Stimulated activated CD8-positive, alpha-beta memory T cell treated with anti-CD3 and anti-CD28 coated beads, Interleukin-12 subunit alpha, Interleukin-12 subunit beta, amount 100 ng/mL, for 4 hours (primary cell): ENCODE measurements around the gene TBK1.

Experiments
- DNase-seq: peaks from one replicate; pipeline ENCODE4 v3.0.0-alpha.2; 2020; ENCODE audit warnings: low read depth

TBK1 gene

DNA sequence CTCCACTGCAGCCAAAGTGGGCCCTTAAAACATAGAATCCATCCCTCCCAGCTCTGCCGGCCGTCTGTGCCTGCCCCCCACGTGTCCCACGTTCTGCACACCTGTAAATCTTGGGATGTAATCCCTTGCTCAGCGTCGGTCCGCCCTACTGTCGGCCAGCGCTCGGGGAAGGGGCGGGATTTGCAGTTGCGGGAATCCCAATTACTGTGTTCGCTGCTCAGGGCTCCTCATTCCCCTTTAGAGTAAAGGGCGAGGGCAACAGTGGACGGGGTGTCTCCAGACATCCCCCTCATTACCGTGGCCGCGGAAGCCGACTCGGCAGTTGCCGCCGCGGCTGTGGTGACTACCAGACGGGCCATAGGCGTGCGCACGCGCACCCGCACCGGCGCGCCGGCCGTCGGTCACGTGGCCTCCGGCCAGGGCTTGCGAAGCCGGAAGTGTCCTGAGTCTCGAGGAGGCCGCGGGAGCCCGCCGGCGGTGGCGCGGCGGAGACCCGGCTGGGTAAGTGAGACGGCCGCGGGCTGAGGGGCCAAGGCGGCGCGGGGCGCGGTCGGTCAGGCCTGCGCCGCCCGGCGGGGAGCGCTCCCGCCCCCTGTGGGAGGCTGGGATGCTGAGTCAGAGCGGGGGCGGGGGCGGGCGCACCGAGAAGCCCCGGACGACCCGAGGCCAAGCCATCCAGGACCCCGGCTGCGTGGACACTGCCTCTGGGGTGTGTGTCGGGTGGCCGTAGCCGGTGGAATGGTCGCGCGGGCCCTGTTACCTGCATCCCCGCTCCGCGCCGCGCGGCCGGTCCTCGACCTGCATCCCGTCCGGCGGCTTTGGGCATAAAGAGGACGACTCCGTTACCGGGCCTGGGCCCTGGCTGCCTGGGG is at the start of gene TBK1:
Gene TBK1, plus strand, starts transcription at position 434 of the 872 bp plus-strand sequence. CDS start 3,751 bp downstream, outside the sequence.
- peak; percentile 59 for DNase-seq

DNA sequence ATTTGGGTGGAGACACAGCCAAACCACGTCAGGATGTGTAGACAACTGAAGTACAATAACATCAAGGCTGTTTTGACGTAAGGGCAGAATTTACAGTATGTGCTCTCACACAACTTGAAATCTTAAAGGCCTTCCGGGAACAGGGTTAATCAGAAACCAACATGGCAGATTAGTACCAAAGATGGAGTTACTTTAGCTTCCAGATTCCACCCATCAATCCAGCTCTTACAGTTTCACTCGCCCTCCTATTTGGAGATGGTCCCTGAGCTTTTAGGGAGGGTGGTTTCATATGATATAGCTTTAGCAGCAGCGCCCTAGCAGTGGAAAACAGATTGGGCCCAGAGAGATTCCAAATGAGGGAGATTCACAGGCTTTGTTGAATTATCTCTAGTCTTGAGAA is 49.7 kb upstream of the TBK1 start:
- no peak for DNase-seq

DNA sequence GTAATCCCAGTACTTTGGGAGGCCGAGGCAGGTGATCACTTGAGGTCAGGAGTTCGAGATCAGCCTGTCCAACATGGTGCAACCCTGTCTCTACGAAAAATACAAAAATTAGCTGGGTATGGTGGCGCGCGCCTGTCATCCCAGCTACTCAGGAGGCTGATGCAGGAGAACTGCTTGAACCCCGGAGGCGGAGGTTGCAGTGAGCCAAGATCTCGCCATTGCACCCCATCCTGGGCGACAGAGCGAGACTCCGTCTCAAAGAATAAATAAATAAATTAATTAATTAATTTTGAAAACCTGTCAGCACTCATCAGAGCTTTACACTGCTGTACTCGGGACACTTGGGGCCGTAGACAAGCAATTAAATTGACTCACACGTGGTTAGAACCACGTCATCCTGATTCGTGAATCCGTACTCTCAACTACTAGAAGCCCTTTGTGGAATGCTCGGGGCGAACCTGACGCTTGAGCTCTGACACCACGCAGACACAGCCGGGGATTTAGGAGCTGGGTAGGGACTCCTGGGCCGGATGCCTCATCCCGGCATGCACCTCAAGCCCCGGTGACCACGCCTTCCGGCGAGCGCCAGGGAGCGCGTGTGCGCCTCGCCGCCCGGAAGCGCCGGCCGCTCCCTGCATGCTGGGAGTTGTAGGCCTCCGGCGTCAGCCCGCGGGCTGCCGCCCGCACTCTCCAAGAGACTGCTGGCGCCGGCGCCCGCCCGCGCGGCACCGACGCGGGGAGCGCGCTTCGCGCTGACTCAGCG is 48.0 kb upstream of the TBK1 start, which contains the start of gene XPOT:
Gene XPOT, plus strand, starts transcription at position 686 of the 763 bp plus-strand sequence. CDS start 5,644 bp downstream, outside the sequence.
- peak; percentile 90 for DNase-seq

DNA sequence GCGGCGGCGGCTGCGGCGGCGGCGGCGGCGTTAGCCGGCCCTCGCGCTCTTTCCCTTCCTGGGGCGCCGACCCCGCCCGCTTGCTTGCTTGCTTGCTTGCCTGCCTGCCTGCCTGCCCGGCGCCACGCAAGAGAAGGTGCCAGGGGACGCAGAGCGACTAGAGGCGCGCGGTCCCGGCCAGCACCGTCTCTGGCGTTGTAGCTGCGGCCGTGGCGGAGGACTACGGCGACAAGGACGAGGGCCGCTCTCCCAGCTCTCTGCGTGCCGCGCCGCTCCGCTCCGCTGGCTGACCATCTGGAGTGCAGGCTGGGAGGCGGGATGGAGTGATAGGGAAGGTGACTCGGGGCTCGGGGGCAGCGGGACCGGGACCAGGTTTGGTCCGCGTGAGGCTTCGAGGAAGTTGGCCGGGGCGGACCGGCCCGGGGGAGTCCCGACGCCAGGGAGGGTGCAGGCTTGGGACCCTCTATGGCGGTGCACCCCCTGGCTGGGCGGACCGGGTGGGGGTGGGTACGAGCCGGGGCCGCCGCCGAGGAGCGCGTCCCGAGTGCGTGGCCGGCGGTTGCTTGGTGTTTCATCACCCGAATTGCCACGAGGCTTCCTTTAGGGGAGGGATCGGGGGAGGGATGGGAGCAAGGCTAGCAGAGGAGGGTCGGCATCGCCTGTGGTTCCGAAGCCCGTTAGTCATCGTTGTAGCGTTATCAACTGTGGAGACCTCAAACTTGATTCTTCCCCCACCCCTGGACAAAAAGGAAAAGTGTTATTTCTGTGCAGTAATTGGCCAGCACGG is 47.3 kb upstream of the TBK1 start:
- peak; percentile 64 for DNase-seq

DNA sequence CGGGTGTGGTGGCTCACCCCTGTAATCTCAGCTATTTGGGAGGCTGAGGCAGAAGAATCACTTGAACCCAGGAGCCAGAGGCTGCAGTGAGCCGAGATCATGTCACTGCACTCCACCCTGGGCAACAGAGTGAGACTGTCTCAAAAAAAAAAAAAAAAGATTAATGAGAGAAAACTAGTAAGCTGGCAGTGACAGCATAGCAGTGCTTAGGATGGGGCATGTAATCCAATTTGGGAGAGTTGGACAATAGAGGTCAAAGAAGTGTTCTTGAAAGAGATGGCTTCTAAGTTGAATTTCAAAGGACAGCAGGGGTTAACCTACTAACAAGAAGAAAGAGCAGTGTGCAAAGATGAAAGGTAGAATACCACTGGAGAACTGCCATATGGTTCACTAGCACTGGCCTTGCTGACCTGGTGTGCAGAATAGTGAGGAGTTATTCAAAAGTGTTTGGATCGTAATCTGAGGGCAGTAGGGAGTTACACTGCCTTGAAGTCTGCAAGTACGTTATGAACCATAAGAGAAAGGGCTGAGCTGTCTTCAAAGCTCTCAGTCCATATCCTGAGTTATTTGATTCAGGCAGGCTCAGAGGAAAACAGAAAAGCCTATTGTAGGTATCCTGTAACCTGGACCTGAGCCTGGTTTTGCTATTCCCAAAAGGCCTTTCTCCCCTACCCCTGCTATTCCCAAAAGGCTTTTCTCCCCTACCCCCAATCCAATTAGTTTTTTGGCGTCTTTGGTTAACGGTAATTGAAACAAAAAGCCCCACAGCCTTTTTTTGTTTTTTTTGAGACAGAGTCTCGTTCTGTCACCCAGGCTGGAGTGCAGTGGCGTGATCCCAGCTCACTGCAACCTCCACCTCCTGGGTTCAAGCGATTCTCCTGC is 44.3 kb upstream of the TBK1 start:
- no peak for DNase-seq

DNA sequence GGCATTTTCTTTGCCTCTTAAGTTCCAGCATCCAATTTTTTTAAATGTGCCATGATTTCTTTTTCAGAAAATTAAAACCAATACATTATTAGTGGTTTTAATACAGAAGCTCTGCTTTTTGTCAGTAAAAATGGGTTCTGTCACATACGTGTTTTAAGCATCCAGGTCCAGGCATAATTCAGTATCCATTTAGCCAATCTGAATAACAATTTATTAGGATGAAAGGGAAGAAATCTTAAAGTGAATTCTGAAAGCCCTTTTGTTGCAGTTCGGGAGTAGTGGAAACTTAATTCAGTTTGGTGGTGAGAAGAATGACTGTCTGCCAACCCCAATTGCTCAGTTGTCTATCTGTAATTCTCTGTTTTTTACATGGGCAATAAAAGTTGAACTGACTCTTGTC is 40.5 kb upstream of the TBK1 start:
- DNase-seq, result no peak

DNA sequence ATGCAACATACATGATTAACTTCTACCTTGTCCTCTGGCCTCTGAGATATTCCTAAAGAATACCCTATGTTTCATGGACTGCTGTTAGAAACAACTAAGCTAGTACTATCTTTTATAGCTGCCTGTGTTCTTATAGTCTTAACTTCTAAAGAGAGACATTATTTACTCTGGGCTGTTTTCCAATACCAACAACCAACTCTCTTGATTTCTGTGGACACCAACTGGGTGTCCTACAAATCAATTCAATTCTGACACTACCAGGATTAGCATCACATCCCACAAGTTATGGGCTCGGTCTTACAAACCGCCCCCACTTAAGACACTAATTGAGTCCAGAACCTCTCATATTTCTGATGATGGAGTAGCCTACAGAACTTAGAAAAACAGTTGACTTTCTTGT is 39.5 kb upstream of the TBK1 start:
- DNase-seq, result no peak

DNA sequence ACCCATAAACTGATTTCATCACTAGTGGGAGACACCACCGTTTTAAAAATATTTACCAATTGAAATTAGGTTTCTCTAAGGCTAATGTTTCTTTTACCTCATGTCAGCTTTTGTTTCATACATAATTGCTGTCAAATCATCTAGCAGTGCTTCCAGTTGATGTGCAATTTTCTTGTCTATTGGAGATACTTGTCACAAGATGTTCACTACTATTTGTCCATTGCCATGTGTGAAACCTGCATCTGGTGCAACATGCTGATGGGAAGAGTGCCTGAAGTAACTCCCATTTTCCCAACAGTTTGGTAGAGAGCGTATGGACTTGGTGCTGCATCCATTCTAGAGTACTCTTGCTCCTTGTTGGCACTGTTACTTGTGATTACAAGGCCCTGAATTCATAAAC is 38.0 kb upstream of the TBK1 start:
- no peak for DNase-seq

DNA sequence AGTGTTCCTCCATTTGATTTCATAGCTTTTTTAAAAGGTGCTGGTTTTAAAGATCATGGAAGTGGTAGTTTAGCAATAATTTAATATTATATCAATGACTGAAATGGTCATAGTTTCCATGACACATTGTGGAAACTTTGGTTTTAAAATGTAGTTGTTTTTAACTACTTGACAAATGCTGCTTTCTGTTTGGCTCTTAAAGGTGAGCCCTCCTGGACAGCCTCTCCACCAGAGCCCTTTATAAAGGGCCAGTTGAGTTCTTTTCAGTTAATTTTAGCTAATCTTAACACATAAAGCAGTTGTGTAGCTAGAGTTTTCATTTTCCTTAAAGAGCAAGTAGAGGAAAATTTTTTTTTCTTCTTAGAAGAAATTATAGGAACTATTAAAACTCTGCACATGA is 33.7 kb upstream of the TBK1 start:
- no peak for DNase-seq

DNA sequence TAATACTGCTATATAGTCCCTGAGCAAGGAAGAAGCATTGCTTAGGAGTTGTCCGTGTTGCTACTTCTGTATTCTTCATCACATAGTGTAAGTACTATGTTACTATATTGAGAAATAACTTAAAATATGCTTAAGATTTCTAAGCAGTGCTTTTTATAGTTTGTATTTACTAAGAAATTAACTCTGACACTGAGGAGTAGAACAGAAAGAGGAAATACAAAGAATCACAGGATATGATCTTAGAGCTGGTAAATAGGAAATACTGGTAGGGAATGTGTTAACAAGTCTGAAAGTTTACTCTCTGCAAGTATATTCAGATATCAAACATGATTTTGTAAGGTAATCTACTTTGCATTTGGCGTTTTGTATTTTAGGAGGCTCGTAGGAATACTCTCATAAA is 32.2 kb upstream of the TBK1 start:
- no peak for DNase-seq

DNA sequence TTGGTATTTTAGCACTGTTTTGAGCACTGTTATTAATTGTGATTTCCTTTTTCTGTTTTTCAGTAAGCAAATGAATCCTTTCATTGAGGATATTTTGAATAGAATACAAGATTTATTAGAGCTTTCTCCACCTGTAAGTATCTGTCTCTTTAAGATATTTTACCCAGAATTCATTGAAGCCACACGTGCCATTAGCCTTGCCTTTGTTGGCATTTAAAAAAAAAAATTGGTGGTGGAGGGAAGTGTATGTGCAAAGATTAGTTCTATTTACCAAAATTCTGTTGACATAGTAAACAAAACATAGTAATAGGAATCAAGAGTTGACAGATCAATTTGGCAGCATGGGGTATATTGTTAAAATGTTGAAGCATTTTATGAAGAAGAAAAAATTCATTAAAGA is 23.9 kb upstream of the TBK1 start:
- no peak for DNase-seq

DNA sequence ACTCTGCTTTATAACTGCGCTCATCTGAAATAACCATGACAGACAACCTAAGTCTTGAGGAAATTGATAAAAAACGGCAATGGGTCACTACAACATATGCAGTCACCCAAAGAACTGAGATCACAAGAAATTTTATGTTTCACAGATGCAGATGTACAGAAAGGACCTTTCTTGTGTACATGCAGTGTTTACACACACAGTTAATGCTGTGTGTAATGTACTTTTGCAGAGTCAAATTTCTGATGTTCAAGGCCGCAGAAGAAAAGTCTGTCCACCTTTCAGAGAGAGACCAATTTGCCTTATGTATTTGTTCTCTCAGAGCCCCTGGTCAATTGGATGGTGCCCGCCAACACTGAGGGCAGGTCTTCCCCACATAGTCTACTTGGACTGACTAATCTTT is 23.0 kb upstream of the TBK1 start:
- DNase-seq, result no peak

DNA sequence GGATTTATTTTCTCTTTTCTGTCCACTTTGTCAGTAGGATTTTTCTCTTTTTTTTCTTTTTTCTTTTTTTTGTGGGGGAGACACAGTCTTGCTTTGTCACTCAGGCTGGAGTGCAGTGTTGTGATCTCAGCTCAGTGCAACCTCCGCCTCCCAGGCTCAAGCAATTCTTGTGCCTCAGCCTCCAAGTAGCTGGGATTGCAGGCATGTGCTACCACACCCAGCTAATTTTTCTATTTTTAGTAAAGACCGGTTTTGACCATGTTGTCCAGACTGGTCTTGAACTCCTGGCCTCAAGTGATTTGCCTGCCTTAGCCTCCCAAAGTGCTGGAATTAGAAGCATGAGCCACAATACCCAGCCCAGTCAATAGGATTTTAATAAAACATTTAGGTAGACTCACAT is 21.0 kb upstream of the TBK1 start:
- no peak for DNase-seq

DNA sequence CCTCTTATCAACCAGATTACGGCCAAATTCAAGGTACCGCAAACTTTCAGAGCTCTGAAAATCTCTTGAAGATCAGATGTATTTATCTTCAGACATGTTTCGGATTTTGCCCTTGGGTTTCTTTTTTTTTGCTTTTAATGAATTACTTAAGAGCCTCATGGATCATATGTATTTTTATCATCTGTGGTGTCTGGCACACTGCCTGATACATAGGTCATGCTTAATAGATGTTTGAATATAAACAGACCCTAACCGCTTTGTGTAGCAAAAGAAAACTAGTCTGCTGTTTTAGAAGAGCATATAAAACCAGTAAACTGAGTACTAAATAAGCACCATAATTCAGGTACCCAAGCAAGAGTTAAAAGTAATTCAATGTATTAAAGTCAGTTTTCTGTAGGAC is 20.1 kb upstream of the TBK1 start:
- DNase-seq, result no peak

DNA sequence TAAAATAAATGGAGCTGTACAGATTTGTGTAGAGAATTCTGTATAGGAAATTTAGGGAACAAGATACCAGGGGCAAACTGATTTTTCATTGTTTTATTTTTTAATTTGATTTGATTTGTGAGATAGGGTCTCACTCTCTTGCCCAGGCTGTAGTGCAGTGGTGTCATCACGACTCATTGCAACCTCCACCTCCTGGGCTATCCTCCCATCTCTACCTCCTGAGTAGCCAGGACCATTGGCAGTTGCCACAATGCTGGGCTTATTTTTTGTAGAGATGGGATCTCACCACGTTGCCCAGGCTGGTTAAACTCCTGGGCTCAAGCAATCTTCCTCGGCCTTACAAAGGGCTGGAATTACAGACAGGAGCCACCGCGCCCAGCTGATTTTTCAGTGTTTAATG is 18.0 kb upstream of the TBK1 start:
- no peak for DNase-seq

DNA sequence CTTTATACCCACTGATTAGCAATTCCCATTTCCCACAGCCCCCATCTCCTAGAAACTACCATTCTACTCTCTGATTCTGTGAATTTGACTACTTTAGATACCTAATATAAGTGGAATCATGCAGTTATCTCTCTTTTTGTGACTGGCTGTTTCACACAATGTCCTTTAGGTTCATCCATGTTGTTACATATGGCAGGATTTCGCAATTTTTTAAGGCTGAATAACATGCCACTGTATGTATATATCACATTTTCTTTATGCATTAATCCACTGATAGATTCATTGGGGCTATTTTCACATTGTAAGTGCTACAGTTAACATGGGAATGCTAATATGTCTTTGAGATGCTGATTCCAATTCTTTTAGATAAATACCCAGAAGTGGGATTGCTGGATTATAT is 11.8 kb upstream of the TBK1 start:
- no peak for DNase-seq

DNA sequence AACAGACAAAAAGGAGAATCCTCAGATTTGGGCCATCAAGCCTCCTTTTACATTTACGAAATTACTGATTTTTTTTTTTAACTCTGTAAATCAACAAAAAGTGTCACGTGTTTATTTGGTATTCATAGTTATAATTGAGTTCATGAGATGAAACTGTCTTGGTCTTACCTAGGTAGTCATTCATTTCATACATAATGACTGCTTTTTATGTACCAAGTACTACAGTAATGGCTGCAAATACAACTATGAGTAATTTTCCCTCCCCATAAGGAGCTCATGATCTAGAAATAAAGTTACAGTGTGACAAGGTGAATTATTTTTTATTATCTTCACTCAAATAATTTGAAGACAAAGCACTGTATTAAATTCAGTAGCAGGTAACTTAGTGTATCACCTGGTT is 6.4 kb upstream of the TBK1 start:
- no peak for DNase-seq

DNA sequence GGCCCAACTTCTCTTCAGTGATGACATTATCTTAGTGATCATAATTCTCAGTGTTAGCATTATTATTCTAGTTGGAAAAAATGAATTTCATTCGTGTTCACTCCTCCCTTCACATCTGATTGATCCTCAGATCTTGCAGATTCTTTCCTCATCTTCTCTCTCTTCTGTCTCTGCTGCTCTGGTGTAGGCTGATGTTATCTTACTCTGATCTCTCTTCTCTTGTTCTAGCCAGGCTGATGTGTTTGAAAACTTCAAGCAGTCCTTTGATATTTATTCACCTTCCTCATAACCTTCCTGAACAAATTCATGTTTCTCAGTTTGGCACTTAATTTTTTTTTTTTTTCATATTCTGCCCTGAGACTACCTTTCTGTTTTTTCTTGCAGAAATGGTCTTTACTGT is 5.6 kb upstream of the TBK1 start:
- DNase-seq, result no peak

DNA sequence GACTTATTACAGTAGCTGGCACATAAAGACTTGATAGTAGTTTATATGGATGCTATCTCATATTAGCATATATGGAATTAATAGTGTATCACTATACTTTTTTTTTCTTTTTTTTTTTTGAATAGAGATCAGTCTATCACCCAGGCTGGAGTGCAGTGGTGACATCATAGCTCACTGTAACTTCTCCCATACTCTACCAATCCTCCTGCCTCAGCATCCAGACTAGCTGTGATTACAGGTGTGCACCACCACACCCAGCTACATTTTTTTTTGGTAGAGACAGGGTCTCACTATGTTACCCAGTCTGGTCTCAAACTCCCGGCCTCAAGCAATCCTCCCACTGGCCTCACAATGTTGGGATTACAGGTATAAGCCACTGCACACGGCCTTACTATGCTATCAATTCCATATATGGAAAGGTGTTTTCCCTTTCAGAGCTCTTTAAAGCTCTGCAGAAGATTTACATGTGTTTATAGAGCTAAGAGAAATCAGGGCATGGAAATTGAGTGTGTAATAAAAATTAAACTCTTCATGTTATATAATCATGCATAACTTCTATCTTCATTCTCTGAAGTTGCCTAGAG is 1.8 kb upstream of the TBK1 start:
- no peak for DNase-seq

DNA sequence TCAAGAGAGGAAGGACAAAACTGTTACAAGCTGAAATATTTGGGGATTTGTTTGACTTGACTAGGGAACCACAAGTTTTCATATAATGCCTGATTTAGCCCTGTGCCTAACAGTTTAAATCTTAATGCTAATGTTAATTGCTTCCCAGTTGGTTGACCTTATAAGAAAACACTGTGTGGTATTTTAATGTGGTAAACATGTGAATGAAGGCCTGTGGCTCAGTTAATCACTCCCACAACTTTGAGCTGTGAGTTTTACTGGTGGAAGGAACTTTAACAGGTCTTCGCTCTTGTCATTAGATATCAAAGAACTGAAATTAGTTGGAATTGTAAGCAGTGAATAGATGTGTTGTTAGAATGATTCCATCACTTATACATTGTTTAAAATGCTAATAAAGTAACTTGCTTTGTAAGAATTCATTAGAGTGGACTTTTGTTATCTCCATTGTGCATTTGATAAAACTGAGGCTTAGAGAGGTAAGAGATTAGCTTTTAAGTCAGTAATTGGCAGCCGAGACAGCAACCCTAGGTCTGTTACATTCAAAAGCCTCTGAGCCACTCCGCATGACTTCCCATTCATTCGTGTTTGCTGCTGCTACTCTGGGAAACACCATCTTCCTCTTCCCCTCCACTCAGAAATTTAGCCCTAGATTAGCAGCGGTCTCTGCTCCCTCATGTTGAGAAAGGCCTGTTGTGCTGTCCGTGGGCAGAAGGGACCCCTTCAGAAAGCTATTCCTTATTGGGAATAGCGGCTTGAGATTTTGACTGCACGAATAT is 1.0 kb upstream of the TBK1 start:
- no peak for DNase-seq
